Left lobe of liver (tissue), 2 donors: ENCODE measurements around the gene GUCA1A. TPM values are rescaled to one million over a fixed set of nuclear protein-coding genes. Genes with fewer than 3 reads are reported as not detected.
A peak's percentile ranks its signal among the peaks of the same experiment; 100 is the strongest.
"Not testable (repeated sequence)": the region's sequence is repeated elsewhere in the genome, so short reads cannot be mapped to it uniquely, and the experiment has no call there.

Experiments
- ATAC-seq: fragments of 200-7000 bp; cut with Tn5 transposase; one replicate; pipeline ENCODE4 v1.9.1; 2020; ENCODE audit warnings: mild to moderate bottlenecking, moderate library complexity
- DNase-seq: peaks from one replicate; pipeline ENCODE4 v3.0.0-alpha.2; 2020; ENCODE audit warnings: low spot score
- total RNA-seq: library from RNA; stranded (reverse); gene quantifications from one replicate; pipeline ENCODE4 v1.2.1, GENCODE V29; 2021
- donor health status: DM: no; HTN: no; CAD: no; lungs with moderate emphysema.
- donor health status: DM: no; HTN: yes; CAD: no.

The GUCA1A gene
- total RNA-seq, 1 donor from 2014 or later, result not detected

GRCh38 chr6:42171813-42172581, 1.2 kb upstream of the GUCA1A start:
- ATAC-seq (no peak), DNase-seq (no peak)

- ATAC-seq, result no peak
These were observed 2.7 kb downstream of the GUCA1A start for GRCh38 chr6:42175860-42176259.

GRCh38 chr6:42176981-42177380, 3.8 kb downstream of the GUCA1A start:
- DNase-seq (no peak), ATAC-seq (no peak)

More at GRCh38 chr6:42175860-42176259, 2.7 kb downstream of the GUCA1A start:
- DNase-seq, result no peak

GRCh38 chr6:42177514-42178364, 4.6 kb downstream of the GUCA1A start:
- ATAC-seq (no peak), DNase-seq (no peak)

- no peak for DNase-seq
- ATAC-seq, result no peak
These were observed 6.2 kb downstream of the GUCA1A start for GRCh38 chr6:42179261-42179944.

- ATAC-seq, result no peak
These were observed 6.8 kb downstream of the GUCA1A start for GRCh38 chr6:42179945-42180313.

GRCh38 chr6:42182101-42182500, 8.9 kb downstream of the GUCA1A start:
- DNase-seq, result no peak
- ATAC-seq, result no peak

More at GRCh38 chr6:42179945-42180313, 6.8 kb downstream of the GUCA1A start:
- no peak for DNase-seq

GRCh38 chr6:42184475-42184874, 11.3 kb downstream of the GUCA1A start:
- no peak for ATAC-seq

GRCh38 chr6:42185597-42185996, 12.4 kb downstream of the GUCA1A start:
- ATAC-seq (no peak), DNase-seq (no peak)

More at GRCh38 chr6:42184475-42184874, 11.3 kb downstream of the GUCA1A start:
- DNase-seq, result no peak

GRCh38 chr6:42188406-42188805, 15.2 kb downstream of the GUCA1A start:
- DNase-seq, result no peak
- no peak for ATAC-seq

- ATAC-seq (no peak), DNase-seq (no peak)
These were observed 17.5 kb downstream of the GUCA1A start for GRCh38 chr6:42190554-42191183.

GRCh38 chr6:42192385-42192784, 19.2 kb downstream of the GUCA1A start:
- DNase-seq, ATAC-seq: not testable (repeated sequence)

GRCh38 chr6:42193491-42193894, 20.3 kb downstream of the GUCA1A start:
- no peak for DNase-seq

GRCh38 chr6:42194056-42194455, 20.9 kb downstream of the GUCA1A start:
- ATAC-seq (no peak), DNase-seq (no peak)

More at GRCh38 chr6:42193491-42193894, 20.3 kb downstream of the GUCA1A start:
- no peak for ATAC-seq

GRCh38 chr6:42195415-42195814, 22.3 kb downstream of the GUCA1A start:
- no peak for ATAC-seq
- no peak for DNase-seq

- ATAC-seq (no peak), DNase-seq (no peak)
These were observed 24.6 kb downstream of the GUCA1A start for GRCh38 chr6:42197555-42198362.

GRCh38 chr6:42199106-42199981, 26.2 kb downstream of the GUCA1A start:
- DNase-seq (no peak), ATAC-seq (no peak)

- DNase-seq, result no peak
- peak; percentile 30 for ATAC-seq
These were observed 26.9 kb downstream of the GUCA1A start for GRCh38 chr6:42200035-42200434.

GRCh38 chr6:42201382-42201781, 28.2 kb downstream of the GUCA1A start:
- no peak for ATAC-seq
- no peak for DNase-seq
